ENCODE results near the gene ALKBH4. TPM values are rescaled to one million over a fixed set of nuclear protein-coding genes. Genes with fewer than 3 reads are reported as not detected.
A peak's percentile ranks its signal among the peaks of the same experiment; 100 is the strongest.

Gene ALKBH4
- total and polyA plus RNA-seq, 2 donors from 2014 or later = 14.0 to 15.4 TPM

GRCh38 chr7:102417105-102417504 is 47.6 kb downstream of the ALKBH4 start:
- intact Hi-C loops (cut with DNase I) = no loop called here

GRCh38 chr7:102416406-102416805 is 48.3 kb downstream of the ALKBH4 start:
- Histone ChIP-seq H3K36me3 (ENCODE audit: control insufficient read depth in 2 of 3, insufficient read depth in 3 of 3, low read length in 3 of 3) (peaks cover 9 to 41% (median 13%) of the 10 kb centered on the region in 3 donors), H3K4me1 (ENCODE audit: control insufficient read depth in 2 of 3, insufficient read depth in 2 of 3, low read depth in 1 of 3, low read length in 3 of 3) (peaks cover 0 to 8% (median 0%) of the 10 kb centered on the region in 3 donors), H3K27ac (ENCODE audit: low read depth in 2 of 2, low read length in 2 of 2) (no peak overlapping the region), H3K9ac (ENCODE audit: low read length in 3 of 3) (no peak overlapping the region), H3K27me3 (ENCODE audit: control insufficient read depth, insufficient read depth, low read length) (no peaks in the 10 kb centered on the region), H3K4me3 (ENCODE audit: low read length in 3 of 3) (no peak overlapping the region), H3K9me3 (ENCODE audit: control insufficient read depth in 2 of 3, insufficient read depth in 1 of 3, low read length in 3 of 3) (no peaks in the 10 kb centered on the region)
- no peak for DNase-seq
- intact Hi-C loops (cut with DNase I) = no loop called here
- no peak for FAIRE-seq
- no peak for TF ChIP-seq CTCF (IDR thresholded peaks at IDR 0.05; ENCODE audit: borderline replicate concordance, extremely low read depth, insufficient read depth)

More at GRCh38 chr7:102417105-102417504, 47.6 kb downstream of the ALKBH4 start:
- Histone ChIP-seq H3K27me3 (ENCODE audit: control insufficient read depth, insufficient read depth, low read length) (no peaks in the 10 kb centered on the region), H3K27ac (ENCODE audit: low read depth in 2 of 2, low read length in 2 of 2) (no peak overlapping the region), H3K9ac (ENCODE audit: low read length in 3 of 3) (no peak overlapping the region), H3K4me3 (ENCODE audit: low read length in 3 of 3) (no peak overlapping the region), H3K36me3 (ENCODE audit: control insufficient read depth in 2 of 3, insufficient read depth in 3 of 3, low read length in 3 of 3) (peaks cover 9 to 37% (median 13%) of the 10 kb centered on the region in 3 donors), H3K9me3 (ENCODE audit: control insufficient read depth in 2 of 3, insufficient read depth in 1 of 3, low read length in 3 of 3) (no peaks in the 10 kb centered on the region), H3K4me1 (ENCODE audit: control insufficient read depth in 2 of 3, insufficient read depth in 2 of 3, low read depth in 1 of 3, low read length in 3 of 3) (peaks cover 0 to 8% (median 0%) of the 10 kb centered on the region in 3 donors)
- FAIRE-seq = no peak
- DNase-seq = no peak
- no peak for TF ChIP-seq CTCF (IDR thresholded peaks at IDR 0.05; ENCODE audit: borderline replicate concordance, extremely low read depth, insufficient read depth)

GRCh38 chr7:102415685-102416225 is 48.9 kb downstream of the ALKBH4 start:
- TF ChIP-seq CTCF (IDR thresholded peaks at IDR 0.05; ENCODE audit: borderline replicate concordance, extremely low read depth, insufficient read depth) = no peak
- no peak overlapping the region for H3K4me3 ChIP-seq (ENCODE audit: low read length in 3 of 3)
- peaks cover 0 to 8% (median 0%) of the 10 kb centered on the region in 3 donors for H3K4me1 ChIP-seq (ENCODE audit: control insufficient read depth in 2 of 3, insufficient read depth in 2 of 3, low read depth in 1 of 3, low read length in 3 of 3)
- peak overlapping the region in 1 of 2 donors; percentile 30 for H3K27ac ChIP-seq (ENCODE audit: low read depth in 2 of 2, low read length in 2 of 2)
- H3K27me3 ChIP-seq (ENCODE audit: control insufficient read depth, insufficient read depth, low read length) = no peaks in the 10 kb centered on the region
- FAIRE-seq = no peak
- peak in 1 of 5 donors; percentile 81 for DNase-seq
- peaks cover 9 to 43% (median 13%) of the 10 kb centered on the region in 3 donors for H3K36me3 ChIP-seq (ENCODE audit: control insufficient read depth in 2 of 3, insufficient read depth in 3 of 3, low read length in 3 of 3)
- intact Hi-C loops (cut with DNase I) = no loop called here
- H3K9me3 ChIP-seq (ENCODE audit: control insufficient read depth in 2 of 3, insufficient read depth in 1 of 3, low read length in 3 of 3) = no peaks in the 10 kb centered on the region
- H3K9ac ChIP-seq (ENCODE audit: low read length in 3 of 3) = no peak overlapping the region

Measured in kidney (tissue), 14 donors.